Kidney (tissue), 14 donors: Measurements from ENCODE around the gene VLDLR. TPM values are rescaled to one million over a fixed set of nuclear protein-coding genes. Genes with fewer than 3 reads are reported as not detected.
A peak's percentile ranks its signal among the peaks of the same experiment; 100 is the strongest.

Source experiments
- DNase-seq, 5 donors: peaks; one replicate each; pipeline ENCODE4 v3.0.0-alpha.2; 2013 to 2020
- FAIRE-seq: peaks from 2 replicates; lab custom pipeline; 2012; peaks lifted over from hg19 to GRCh38; lab: Jason Lieb, UNC
- H3K27ac ChIP-seq, 2 donors: one replicate each; pipeline ENCODE4 v1.7.0; 2013; ENCODE audit warnings: low read depth in 2 of 2, low read length in 2 of 2, inconsistent platforms in 1 of 2
- H3K27me3 ChIP-seq: one replicate; pipeline ENCODE4 v1.7.1; 2013; ENCODE audit warnings: low read length, inconsistent platforms; ENCODE audit not compliant: control insufficient read depth, insufficient read depth
- H3K36me3 ChIP-seq, 3 donors: one replicate each; pipeline versions ENCODE4 v1.7.0 to v1.7.1; 2013; ENCODE audit warnings: low read length in 3 of 3, control low read depth in 1 of 3, inconsistent platforms in 1 of 3; ENCODE audit not compliant: insufficient read depth in 3 of 3, control insufficient read depth in 2 of 3
- H3K4me1 ChIP-seq, 3 donors: one replicate each; pipeline versions ENCODE4 v1.7.0 to v1.7.1; 2013; ENCODE audit warnings: low read length in 3 of 3, inconsistent platforms in 1 of 3, low read depth in 1 of 3; ENCODE audit not compliant: control insufficient read depth in 2 of 3, insufficient read depth in 2 of 3
- H3K4me3 ChIP-seq, 3 donors: one replicate each; pipeline versions ENCODE4 v1.7.0 to v1.8.1; 2013; ENCODE audit warnings: low read length in 3 of 3, control low read depth in 1 of 3, inconsistent platforms in 1 of 3
- H3K9ac ChIP-seq, 3 donors: one replicate each; pipeline versions ENCODE4 v1.7.0 to v1.7.1; 2013; ENCODE audit warnings: low read length in 3 of 3, control low read depth in 1 of 3, inconsistent platforms in 1 of 3
- H3K9me3 ChIP-seq, 3 donors: one replicate each; pipeline versions ENCODE4 v1.7.0 to v1.7.1; 2013; ENCODE audit warnings: low read length in 3 of 3, control low read depth in 1 of 3, inconsistent platforms in 1 of 3; ENCODE audit not compliant: control insufficient read depth in 2 of 3, insufficient read depth in 1 of 3
- intact Hi-C: fragments of 100-400 bp; cut with DNase I; formaldehyde crosslinking; loops from one replicate; pipeline ENCODE4 v1.11.1; 2022
- polyA plus RNA-seq: library from polyadenylated mRNA; stranded (reverse); fragments of 350-450 nt; fragmentation: Illumina TruSeq; extraction: RNeasy Lipid Tissue Mini Kit (QIAGEN cat#74804); gene quantifications from one replicate; pipeline ENCODE4 v1.2.3, GENCODE V29; 2014; ENCODE audit warnings: low read depth, low replicate concordance; ENCODE audit not compliant: insufficient read depth
- total RNA-seq: library from RNA; stranded (reverse); fragmentation: NEBNext Ultra II Directional; extraction: Animal tissue kit (Norgen Biotek cat#: 25700); gene quantifications from one replicate; pipeline ENCODE4 v1.2.1, GENCODE V29; 2021
- TF ChIP-seq, protein P1 (sequence below): IDR thresholded peaks from 3 replicates; pipeline ENCODE4 v1.5.1; 2012; ENCODE audit warnings: mild to moderate bottlenecking, moderate library complexity, borderline replicate concordance; ENCODE audit not compliant: insufficient read depth; ENCODE audit errors: extremely low read depth
- donor health status: control.
- donor health status: control.
- donor health status: control.
- donor health status: control.
- donor health status: control.
- donor health status: DM: yes; HTN: yes; CAD: no.
- donor health status: Normal renal cell carcinoma (clear cell type).

VLDLR gene
- total and polyA plus RNA-seq, 2 donors from 2014 or later, result 8.6 to 24.2 TPM

DNA sequence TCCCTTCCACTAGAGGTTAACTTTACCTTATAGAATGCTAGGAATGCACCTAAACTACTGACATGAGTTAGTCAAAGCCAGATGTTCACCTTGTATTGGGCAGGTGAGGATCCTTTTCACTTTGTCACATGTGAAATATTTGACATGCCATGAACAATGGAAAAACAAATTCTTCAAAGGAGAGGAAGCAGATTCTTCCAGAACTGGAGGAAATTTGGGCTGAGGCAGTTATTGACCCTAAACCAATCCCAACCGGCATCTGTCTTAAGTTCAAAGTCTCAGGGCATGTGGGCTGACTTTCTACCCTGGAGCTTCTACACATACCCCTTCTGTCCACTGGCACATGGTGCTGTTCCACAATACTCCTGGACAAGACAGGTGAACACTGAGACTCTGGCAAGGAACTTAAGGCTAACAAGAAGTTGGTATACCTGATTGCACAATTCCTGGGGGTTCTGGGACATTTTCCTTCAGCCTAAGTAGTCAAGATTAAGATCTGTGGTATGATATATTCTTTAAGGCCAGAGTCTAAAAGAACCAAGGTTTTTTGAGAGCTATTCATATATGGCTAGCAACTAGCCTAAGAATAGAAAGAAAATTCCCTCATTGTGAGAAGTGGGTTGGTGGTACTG is 2.6 kb downstream of the VLDLR start:
- no peaks in the 10 kb centered on the region for H3K36me3 ChIP-seq
- DNase-seq (no peak), FAIRE-seq (no peak)
- no peaks in the 10 kb centered on the region for H3K27me3 ChIP-seq
- intact Hi-C loops, result no loop called here
- peak overlapping the region in 2 of 3 donors; percentile 7 to 82 for H3K9ac ChIP-seq
- TF ChIP-seq, protein P1, sequence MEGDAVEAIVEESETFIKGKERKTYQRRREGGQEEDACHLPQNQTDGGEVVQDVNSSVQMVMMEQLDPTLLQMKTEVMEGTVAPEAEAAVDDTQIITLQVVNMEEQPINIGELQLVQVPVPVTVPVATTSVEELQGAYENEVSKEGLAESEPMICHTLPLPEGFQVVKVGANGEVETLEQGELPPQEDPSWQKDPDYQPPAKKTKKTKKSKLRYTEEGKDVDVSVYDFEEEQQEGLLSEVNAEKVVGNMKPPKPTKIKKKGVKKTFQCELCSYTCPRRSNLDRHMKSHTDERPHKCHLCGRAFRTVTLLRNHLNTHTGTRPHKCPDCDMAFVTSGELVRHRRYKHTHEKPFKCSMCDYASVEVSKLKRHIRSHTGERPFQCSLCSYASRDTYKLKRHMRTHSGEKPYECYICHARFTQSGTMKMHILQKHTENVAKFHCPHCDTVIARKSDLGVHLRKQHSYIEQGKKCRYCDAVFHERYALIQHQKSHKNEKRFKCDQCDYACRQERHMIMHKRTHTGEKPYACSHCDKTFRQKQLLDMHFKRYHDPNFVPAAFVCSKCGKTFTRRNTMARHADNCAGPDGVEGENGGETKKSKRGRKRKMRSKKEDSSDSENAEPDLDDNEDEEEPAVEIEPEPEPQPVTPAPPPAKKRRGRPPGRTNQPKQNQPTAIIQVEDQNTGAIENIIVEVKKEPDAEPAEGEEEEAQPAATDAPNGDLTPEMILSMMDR, result no peak
- H3K9me3 ChIP-seq, result no peaks in the 10 kb centered on the region
- H3K4me1 ChIP-seq, result peaks cover 0 to 18% (median 9%) of the 10 kb centered on the region in 3 donors
- H3K4me3 ChIP-seq, result peak overlapping the region; percentile 71 to 75 (median 73)
- peak overlapping the region; percentile 77 to 85 for H3K27ac ChIP-seq

DNA sequence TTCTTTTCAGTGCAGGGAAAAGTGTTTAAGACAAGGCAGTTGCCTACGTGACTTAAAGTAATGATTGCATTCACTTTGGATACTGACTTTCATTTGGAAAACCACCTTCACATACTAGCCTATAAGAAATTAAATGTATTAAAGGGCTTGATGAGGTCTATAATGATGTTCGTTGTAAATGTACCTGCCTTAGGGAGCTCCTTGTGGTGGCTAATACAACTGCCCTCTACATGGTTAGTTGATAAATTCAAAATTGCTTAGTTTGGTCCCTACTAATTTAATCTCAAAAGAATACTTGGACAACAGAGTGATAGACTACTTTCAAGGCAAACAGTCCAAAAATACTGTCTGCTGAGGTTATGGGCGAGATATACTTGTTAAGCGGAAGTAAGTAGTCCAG is 3.8 kb downstream of the VLDLR start:
- intact Hi-C loops, result no loop called here
- no peak for FAIRE-seq

DNA sequence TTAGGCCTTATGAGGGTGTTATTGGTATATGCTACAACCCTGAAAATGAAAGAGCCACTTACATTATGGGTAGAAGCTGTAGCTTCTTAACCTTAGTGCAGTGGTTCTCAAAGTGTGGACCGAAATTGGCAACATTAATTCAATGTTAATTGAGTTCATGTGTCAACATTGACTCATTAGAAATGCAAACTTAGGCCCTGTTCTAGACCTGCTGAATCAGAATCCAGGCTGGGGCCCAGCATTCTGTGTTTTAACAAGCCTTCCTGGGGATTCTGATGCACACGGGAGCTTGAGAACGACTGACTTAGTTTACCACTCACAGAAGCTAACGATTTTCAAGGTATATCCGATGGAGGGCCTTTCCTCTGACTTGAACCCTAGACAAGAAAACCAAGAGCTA is 7.3 kb downstream of the VLDLR start:
- no peak overlapping the region for H3K27ac ChIP-seq
- H3K9ac ChIP-seq, result no peak overlapping the region
- H3K36me3 ChIP-seq, result no peaks in the 10 kb centered on the region
- H3K4me1 ChIP-seq, result peaks cover 0 to 13% (median 8%) of the 10 kb centered on the region in 3 donors
- TF ChIP-seq, protein P1, result no peak
- no peak for DNase-seq
- no peaks in the 10 kb centered on the region for H3K9me3 ChIP-seq
- H3K27me3 ChIP-seq, result no peaks in the 10 kb centered on the region
- no peak overlapping the region for H3K4me3 ChIP-seq
- intact Hi-C loops, result no loop called here
- no peak for FAIRE-seq

More for the DNA sequence above, 3.8 kb downstream of the VLDLR start:
- no peak overlapping the region for H3K4me3 ChIP-seq
- H3K27ac ChIP-seq, result no peak overlapping the region
- no peak for DNase-seq
- no peaks in the 10 kb centered on the region for H3K27me3 ChIP-seq
- H3K4me1 ChIP-seq, result peaks cover 0 to 18% (median 11%) of the 10 kb centered on the region in 3 donors
- TF ChIP-seq, protein P1, result no peak
- no peaks in the 10 kb centered on the region for H3K36me3 ChIP-seq
- no peaks in the 10 kb centered on the region for H3K9me3 ChIP-seq
- no peak overlapping the region for H3K9ac ChIP-seq
